HepG2 (cell line): ENCODE data around the gene CFAP100. TPM values are rescaled to one million over a fixed set of nuclear protein-coding genes. Genes with fewer than 3 reads are reported as not detected.

Source experiments
- AKAP8 ChIP-seq: sonication (generic); formaldehyde crosslinking; IDR thresholded peaks from 2 replicates; pipeline ENCODE4 v1.5.1; 2020; ENCODE audit warnings: mild to moderate bottlenecking, missing genetic modification reagents
- CHD2 ChIP-seq: IDR thresholded peaks from 2 replicates; pipeline ENCODE4 v1.6.1; 2011; ENCODE audit warnings: low read depth, low read length, improper control_type of control experiment
- FOXA3 ChIP-seq: IDR thresholded peaks from 2 replicates; pipeline ENCODE4 v1.6.1; 2016; ENCODE audit warnings: missing genetic modification reagents, missing compliant biosample characterization
- MAF1 ChIP-seq: sonication (generic); formaldehyde crosslinking; IDR thresholded peaks from 2 replicates; pipeline ENCODE4 v1.5.0; 2020; ENCODE audit warnings: missing genetic modification reagents, borderline replicate concordance
- MXI1 ChIP-seq: IDR thresholded peaks from 3 replicates; pipeline ENCODE4 v1.6.1; 2012; ENCODE audit warnings: low read depth, low read length, inconsistent platforms, borderline replicate concordance
- MYC ChIP-seq: sonication (generic); formaldehyde crosslinking; IDR thresholded peaks from 2 replicates; pipeline ENCODE4 v1.9.0; 2021; ENCODE audit warnings: missing genetic modification reagents, borderline replicate concordance
- RFX1 ChIP-seq: fragments of 450-650 bp; IDR thresholded peaks from 2 replicates; pipeline ENCODE4 v1.6.1; 2017
- ZFP90 ChIP-seq: sonication (generic); formaldehyde crosslinking; IDR thresholded peaks from 2 replicates; pipeline ENCODE4 v1.8.0; 2022; ENCODE audit warnings: missing genetic modification reagents, mild to moderate bottlenecking, inconsistent platforms, borderline replicate concordance
- ZNF253 ChIP-seq: sonication (generic); formaldehyde crosslinking; IDR thresholded peaks from 2 replicates; pipeline ENCODE4 v1.8.0; 2022; ENCODE audit warnings: mild to moderate bottlenecking, missing genetic modification reagents, borderline replicate concordance
- ZNF33A ChIP-seq: sonication (generic); formaldehyde crosslinking; IDR thresholded peaks from 2 replicates; pipeline ENCODE4 v1.5.1; 2020; ENCODE audit warnings: missing genetic modification reagents, mild to moderate bottlenecking, moderate library complexity, borderline replicate concordance
- ZNF589 ChIP-seq: sonication (generic); formaldehyde crosslinking; conservative IDR thresholded peaks from 2 replicates; pipeline ENCODE4 v1.8.0; 2022; ENCODE audit warnings: mild to moderate bottlenecking, moderate library complexity, missing genetic modification reagents
- polyA plus RNA-seq, 8 experiments: library from polyadenylated mRNA; depleted of rRNA in 3 of 8; stranded (reverse) in 7 of 8; unstranded in 1 of 8; fragments of >200 nt; fragmentation: Illumina TruSeq in 4 of 8; extraction: Trizol in 4 of 8; gene quantifications; 2 replicates each; pipeline versions ENCODE4 v1.2.1 to v1.2.3, GENCODE V29; 2011 to 2016; ENCODE audit warnings: low read depth in 4 of 8, missing spikeins in 1 of 8, mixed read lengths in 1 of 8; ENCODE audit not compliant: insufficient read depth in 1 of 8
- total RNA-seq, 5 experiments: library from RNA; depleted of rRNA; stranded (reverse); fragments of >200 nt; fragmentation: Illumina TruSeq; extraction: Trizol; gene quantifications; 2 replicates each; pipeline ENCODE4 v1.2.3, GENCODE V29; 2016; ENCODE audit warnings: low read depth in 1 of 5
- TF ChIP-seq, protein P1 (sequence below): sonication (generic); formaldehyde crosslinking; IDR thresholded peaks from 2 replicates; pipeline ENCODE4 v1.5.1; 2020; ENCODE audit warnings: mild to moderate bottlenecking, missing genetic modification reagents

Gene CFAP100
- total and polyA plus RNA-seq, 2 of the 13 experiments (the other 11 are each of a cell fraction or from before 2014, with no cell fraction given): 0.32 TPM; not detected in 1

DNA sequence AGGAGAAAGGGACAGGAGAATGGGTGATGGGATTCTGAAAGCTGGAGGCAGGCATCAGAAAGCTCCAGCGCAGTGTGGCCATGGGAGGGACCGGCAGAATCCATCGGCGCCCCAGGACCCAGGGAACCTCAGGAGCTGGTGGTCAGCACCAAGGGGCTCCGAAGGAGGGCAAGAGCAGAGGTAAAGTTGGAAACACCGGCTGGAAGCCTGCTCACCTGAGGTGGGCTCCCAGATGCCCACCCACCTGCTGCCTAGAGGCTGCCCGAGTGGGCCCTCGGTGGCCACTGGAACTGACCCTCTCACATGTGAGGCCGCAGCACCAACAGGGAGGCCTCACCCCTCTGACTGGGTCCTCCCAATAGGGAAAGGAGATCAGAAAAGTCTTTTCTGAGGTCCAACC lies 91.2 kb downstream of the CFAP100 start (continued):
- no peak for TF ChIP-seq RFX1
- no peak for TF ChIP-seq ZNF589 (CRISPR knock-in tag)
- no peak for TF ChIP-seq MAF1 (CRISPR knock-in tag)
- no peak for TF ChIP-seq ZNF33A (CRISPR knock-in tag)
- TF ChIP-seq FOXA3: no peak
- no peak for TF ChIP-seq ZNF253
- no peak for TF ChIP-seq ZFP90 (CRISPR knock-in tag)
- TF ChIP-seq CHD2: no peak
- TF ChIP-seq AKAP8: no peak
- TF ChIP-seq MYC: no peak
- TF ChIP-seq, protein P1, sequence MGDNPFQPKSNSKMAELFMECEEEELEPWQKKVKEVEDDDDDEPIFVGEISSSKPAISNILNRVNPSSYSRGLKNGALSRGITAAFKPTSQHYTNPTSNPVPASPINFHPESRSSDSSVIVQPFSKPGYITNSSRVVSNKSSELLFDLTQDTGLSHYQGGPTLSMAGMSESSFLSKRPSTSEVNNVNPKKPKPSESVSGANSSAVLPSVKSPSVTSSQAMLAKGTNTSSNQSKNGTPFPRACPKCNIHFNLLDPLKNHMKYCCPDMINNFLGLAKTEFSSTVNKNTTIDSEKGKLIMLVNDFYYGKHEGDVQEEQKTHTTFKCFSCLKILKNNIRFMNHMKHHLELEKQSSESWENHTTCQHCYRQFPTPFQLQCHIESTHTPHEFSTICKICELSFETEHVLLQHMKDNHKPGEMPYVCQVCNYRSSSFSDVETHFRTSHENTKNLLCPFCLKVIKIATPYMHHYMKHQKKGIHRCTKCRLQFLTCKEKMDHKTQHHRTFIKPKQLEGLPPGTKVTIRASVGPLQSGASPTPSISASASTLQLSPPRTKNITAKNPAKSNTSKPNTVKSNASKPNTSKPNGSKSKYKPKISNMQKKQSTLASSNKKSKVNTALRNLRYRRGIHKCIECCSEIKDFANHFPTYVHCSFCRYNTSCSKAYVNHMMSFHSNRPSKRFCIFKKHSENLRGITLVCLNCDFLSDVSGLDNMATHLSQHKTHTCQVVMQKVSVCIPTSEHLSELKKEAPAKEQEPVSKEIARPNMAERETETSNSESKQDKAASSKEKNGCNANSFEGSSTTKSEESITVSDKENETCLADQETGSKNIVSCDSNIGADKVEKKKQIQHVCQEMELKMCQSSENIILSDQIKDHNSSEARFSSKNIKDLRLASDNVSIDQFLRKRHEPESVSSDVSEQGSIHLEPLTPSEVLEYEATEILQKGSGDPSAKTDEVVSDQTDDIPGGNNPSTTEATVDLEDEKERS (CRISPR knock-in tag): no peak
- no peak for TF ChIP-seq MXI1
- TF ChIP-seq, all 625 proteins: peak for 0

Other genes with a start within 250 kb of the CFAP100 start
- gene ALDH1L1, start 214.3 kb upstream of the CFAP100 start, total RNA-seq (2016; rRNA removed; fragmentation: Illumina TruSeq; extraction: Trizol): 20.8 and 28.7 TPM in 2 replicates
- 10.5 and 11.2 TPM in 2 replicates for gene ALDH1L1, start 214.3 kb upstream of the CFAP100 start, polyA plus RNA-seq (2011; rRNA removed)
- gene KLF15, start 37.5 kb upstream of the CFAP100 start, total RNA-seq (2016; rRNA removed; fragmentation: Illumina TruSeq; extraction: Trizol): 5.4 and 7.8 TPM in 2 replicates
- gene KLF15, start 37.5 kb upstream of the CFAP100 start, polyA plus RNA-seq (2011; rRNA removed): 5.3 and 7.1 TPM in 2 replicates
- gene ZXDC, start 81.0 kb downstream of the CFAP100 start, total RNA-seq (2016; rRNA removed; fragmentation: Illumina TruSeq; extraction: Trizol): 14.7 and 21.2 TPM in 2 replicates
- gene ZXDC, start 81.0 kb downstream of the CFAP100 start, polyA plus RNA-seq (2011; rRNA removed): 17.6 and 22.1 TPM in 2 replicates
- gene UROC1, start 122.9 kb downstream of the CFAP100 start, total RNA-seq (2016; rRNA removed; fragmentation: Illumina TruSeq; extraction: Trizol): 0.71 and 0.74 TPM in 2 replicates
- gene UROC1, start 122.9 kb downstream of the CFAP100 start, polyA plus RNA-seq (2011; rRNA removed): 1.3 and 2.0 TPM in 2 replicates
- 16.1 and 43.1 TPM in 2 replicates for gene CHST13, start 129.2 kb downstream of the CFAP100 start, total RNA-seq (2016; rRNA removed; fragmentation: Illumina TruSeq; extraction: Trizol)
- 32.0 and 50.7 TPM in 2 replicates for gene CHST13, start 129.2 kb downstream of the CFAP100 start, polyA plus RNA-seq (2011; rRNA removed)
- gene C3orf22, start 164.0 kb downstream of the CFAP100 start, total RNA-seq (2016; rRNA removed; fragmentation: Illumina TruSeq; extraction: Trizol): not detected in 2 replicates
- not detected in 2 replicates for gene C3orf22, start 164.0 kb downstream of the CFAP100 start, polyA plus RNA-seq (2011; rRNA removed)